HG03097 (cell line): ENCODE results near the gene RBP5.

Experiments
- ATAC-seq: cut with Tn5 transposase; IDR thresholded peaks from one replicate; pipeline ENCODE4 v1.9.1; 2021; ENCODE audit not compliant: unreplicated experiment, low FRiP score

The RBP5 gene

GRCh38 chr12:7146906-7147305, 18.2 kb upstream of the RBP5 start:
- ATAC-seq: no peak

- ATAC-seq: no peak
Observed at GRCh38 chr12:7146228-7146627, 17.5 kb upstream of the RBP5 start.

DNA sequence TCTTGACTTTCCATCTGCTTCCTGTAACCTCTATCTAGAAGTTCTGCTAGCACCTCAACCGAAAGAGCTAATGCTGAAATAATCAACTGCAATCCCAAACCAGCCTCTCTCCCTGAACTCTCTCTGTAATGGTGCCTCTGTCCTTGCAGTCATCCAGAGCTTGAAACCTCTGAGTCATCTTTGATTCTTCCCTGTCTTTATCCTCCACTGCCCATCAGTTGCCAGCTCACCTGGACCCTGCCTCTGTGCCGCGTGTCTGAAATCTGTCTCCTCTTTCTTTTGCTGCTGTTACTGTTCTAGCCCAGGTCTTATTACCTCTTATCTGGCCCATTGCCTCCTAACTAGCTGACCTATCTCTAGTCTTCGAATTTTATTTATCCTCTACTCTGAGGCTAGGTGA, 17.0 kb upstream of the RBP5 start:
- ATAC-seq: no peak

- no peak for ATAC-seq
Observed at GRCh38 chr12:7144414-7145120, 15.9 kb upstream of the RBP5 start.

- no peak for ATAC-seq
Observed at GRCh38 chr12:7143564-7143963, 14.9 kb upstream of the RBP5 start.

DNA sequence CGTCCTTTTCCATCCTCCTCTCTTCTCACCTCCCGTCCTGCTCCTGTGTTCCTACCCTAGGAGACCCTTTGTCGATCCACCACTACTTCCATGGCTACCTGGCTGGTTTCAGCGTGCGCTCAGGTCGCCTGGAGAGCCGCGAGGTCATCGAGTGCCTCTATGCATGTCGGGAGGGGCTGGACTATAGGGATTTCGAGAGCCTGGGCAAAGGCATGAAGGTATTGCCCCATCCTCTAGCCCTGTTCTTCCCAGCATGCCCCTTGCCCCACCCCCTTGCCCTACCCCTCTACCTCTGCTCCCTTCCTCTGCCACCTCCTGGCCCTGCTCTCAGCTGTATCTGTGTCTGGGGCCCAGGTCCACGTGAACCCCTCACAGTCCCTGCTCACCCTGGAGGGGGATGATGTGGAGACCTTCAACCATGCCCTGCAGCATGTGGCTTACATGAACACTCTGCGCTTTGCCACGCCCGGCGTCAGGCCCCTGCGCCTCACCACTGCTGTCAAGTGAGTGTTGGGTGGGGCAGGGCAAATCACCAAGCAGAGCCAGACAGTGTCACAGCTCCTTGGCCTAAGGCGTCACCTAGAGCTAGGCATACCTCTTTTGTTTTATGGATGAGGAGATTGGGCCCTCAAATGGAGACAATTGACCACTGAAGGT, 14.2 kb upstream of the RBP5 start:
- ATAC-seq: no peak

DNA sequence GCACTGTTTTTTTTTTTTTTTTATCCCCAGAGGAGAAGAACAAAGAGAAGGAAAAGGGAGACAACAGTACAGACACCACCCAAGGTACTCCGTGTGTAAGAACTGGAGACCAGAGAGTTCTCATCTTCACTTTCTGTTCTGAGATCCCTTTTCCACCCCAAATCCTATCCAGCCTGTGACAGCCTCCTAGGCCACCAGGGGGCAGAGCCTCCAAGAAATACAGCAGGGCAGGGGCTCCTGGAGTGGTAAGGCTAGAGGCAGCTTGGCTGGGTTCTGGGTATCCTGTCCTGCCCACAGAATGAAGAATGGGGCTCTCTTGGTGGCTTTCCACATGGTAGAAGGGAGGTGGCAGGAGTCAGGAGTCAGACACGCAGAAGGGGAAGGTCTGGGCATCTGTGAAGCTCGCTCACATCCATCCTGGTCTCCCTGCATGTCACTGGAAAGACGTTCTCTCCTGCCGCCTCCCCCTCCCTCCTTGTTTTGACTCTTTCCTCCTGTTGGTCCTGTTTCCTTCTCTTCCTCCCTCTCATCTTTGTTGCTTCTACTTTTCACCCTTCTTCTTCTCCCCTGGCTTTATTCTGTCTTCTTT, 13.5 kb upstream of the RBP5 start:
- ATAC-seq: no peak

- no peak for ATAC-seq
Observed at GRCh38 chr12:7141351-7142005, 12.8 kb upstream of the RBP5 start.

DNA sequence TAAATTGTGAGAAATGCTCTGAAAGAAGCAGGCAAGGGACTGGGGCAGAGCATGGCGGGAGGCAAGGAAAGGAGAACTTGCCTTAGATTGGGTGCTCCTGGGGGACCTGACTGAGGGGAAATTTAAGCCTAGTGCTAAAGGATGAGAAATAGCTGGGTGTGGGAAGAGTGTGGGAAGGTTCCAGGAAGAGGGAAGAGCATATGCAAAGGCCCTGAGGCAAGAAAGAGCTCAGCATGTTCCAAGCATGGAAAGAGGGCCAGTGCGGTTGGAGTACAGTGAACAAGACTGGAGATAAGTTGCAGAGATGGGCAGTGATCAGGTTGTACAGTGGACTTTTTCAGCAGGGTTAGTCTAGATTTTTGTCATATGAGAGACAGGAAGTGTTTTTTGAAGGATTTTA, 10.5 kb upstream of the RBP5 start:
- ATAC-seq: no peak

DNA sequence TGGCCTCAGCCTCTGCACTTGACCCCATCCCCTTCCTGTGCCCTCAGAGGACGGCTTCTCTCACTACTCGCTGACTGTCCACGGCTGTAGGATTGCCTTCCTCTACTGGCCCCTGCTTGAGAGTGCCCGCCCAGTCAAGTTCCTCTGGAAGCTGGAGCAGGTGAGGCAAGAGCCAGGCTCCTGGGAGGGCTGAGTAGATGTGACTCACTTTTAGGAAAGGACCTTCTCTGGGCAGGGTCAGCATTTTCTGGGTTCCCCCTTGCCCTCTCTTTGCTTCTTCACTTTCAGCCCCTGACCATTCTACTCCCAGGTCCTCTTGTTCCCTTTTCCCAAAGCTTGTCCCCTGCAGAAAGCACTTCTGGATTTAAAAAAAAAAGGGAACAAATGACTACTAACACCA, 9.2 kb upstream of the RBP5 start:
- no peak for ATAC-seq

DNA sequence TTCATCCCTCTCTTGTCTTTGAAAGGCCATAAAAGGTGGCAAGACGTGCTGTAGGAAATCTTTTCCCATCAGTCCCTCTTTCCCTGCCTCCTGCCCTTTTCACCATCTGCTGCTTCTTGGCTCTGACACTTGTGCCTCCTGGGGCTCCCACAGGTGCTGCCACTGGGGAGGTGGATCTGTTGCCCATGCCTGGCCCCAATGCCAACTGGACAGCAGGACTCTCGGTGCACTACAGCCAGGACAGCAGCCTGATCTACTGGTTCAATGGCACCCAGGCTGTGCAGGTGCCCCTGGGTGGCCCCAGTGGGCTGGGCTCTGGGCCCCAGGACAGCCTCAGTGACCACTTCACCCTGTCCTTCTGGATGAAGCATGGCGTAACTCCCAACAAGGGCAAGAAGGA, 8.0 kb upstream of the RBP5 start:
- ATAC-seq: no peak

- no peak for ATAC-seq
Observed at GRCh38 chr12:7136071-7136470, 7.4 kb upstream of the RBP5 start.

DNA sequence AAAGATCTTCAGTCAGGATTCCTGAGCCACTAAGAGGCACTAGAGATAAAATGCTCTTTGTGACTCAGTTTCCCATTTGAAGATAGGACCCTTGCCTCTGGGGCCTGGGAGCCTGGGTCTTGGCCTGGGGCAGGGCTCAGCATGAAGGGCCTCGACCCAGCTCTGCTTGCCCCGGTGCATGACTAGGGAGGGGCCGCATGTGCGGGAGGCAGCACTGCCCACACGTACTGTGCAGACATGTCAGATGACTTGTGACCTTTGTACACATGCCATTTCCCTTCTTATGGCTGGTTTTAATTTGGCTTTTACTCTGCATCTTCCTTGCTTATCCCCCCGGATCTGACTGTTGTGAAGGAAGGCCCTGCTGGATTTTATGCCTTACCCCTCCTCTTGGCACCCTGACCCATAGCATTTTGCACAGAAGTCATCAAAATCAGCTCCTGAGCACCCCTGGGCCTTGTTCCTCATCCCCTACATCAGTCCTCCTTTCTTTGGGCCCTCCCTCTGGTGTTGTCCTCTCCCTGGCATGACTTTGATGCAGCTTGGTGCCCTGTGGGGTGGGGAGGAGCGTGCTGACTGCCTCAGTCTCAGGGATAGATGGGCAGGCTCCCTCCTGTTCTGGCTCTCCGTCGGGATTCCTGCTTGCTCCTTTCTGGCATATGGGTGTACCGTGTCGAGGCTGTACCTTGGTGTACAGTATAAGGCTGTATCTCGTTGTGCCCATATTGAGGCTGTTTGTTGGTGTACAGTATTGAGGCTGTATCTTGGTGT, 5.9 kb upstream of the RBP5 start:
- ATAC-seq: no peak

DNA sequence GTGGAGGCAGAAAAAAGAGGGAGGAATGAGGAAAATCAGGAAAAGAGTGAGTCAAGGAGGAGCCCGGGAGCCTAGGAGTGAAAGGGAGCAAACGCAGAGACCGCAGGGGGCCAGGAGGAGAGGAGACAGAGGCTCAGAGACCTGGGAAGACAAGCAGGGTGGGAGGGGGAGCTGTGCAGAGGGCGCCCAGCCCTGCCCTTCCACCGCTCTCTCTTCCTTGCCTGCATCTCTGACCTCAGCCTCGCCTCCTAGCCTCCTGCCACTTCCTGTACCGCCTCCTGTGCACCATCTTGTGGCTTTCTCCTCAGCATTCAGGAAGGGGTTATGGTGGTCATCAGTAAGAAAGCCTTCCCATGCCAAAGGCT, 2.8 kb upstream of the RBP5 start:
- no peak for ATAC-seq

- ATAC-seq: peak; percentile 7
Observed at GRCh38 chr12:7130701-7131501, 2.2 kb upstream of the RBP5 start.

DNA sequence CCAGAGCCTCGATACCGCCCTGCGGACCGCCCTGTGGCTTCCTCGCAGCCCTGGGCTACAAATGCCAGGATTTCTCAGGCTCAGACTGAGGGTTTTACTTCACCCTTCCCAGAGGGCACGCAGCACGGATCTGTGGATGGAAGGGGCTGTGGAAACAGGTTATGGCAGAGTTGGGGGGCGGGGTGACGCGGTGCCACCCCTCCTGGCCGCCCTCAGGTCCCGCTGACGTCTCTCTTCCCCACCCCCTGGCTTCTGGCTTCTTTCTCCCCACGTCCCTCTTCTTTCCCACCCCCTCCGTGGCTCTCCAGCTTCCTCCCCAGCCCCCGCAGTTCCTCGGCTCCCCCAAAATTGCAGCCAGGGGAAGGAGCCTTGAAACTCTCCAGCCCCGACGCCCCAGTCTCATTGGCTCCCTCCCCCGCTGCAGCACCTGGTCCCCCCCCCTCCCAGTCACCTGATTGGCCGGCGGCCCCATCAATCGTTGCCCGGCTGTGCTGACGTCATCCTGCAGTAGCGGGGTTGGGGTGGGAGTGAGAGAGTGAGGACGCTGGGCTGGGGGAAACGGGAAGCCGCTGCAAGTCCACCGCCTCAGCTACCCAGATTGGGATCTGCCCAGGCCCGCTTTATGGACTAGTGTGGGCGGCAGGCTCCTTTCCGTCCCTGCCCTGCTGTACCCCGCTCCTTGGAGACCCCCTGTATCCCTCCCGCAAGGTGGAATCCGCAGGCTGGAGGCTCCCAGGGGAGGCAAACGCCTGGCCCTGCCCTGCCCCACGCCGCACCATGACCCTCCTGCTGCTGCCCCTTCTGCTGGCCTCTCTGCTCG, 1.4 kb upstream of the RBP5 start, which contains the start of gene CLSTN3:
CLSTN3 (plus strand) TSS at position 500 of the 820 bp plus-strand sequence; CDS start at position 778, 278 bp downstream.
- ATAC-seq: peak; percentile 42

- no peak for ATAC-seq
Observed at GRCh38 chr12:7129287-7129871, 690 bp upstream of the RBP5 start.

GRCh38 chr12:7127916-7128626, 618 bp downstream of the RBP5 start:
- no peak for ATAC-seq
